Rectal smooth muscle tissue (tissue), 1 donor: Measurements from ENCODE around the gene TNS1.
A peak's percentile ranks its signal among the peaks of the same experiment; 100 is the strongest.

Source experiments
- H3K27ac ChIP-seq: one replicate; pipeline ENCODE4 v1.7.0; 2013; ENCODE audit warnings: low read depth, low read length, inconsistent platforms
- H3K27me3 ChIP-seq: one replicate; pipeline ENCODE4 v1.7.0; 2013; ENCODE audit warnings: low read length; ENCODE audit not compliant: control insufficient read depth, insufficient read depth
- H3K36me3 ChIP-seq: one replicate; pipeline ENCODE4 v1.7.0; 2013; ENCODE audit warnings: low read length; ENCODE audit not compliant: control insufficient read depth, insufficient read depth
- H3K4me1 ChIP-seq: one replicate; pipeline ENCODE4 v1.7.0; 2013; ENCODE audit warnings: low read length; ENCODE audit not compliant: control insufficient read depth, insufficient read depth
- H3K4me3 ChIP-seq: one replicate; pipeline ENCODE4 v1.7.0; 2013; ENCODE audit warnings: low read length
- H3K9ac ChIP-seq: one replicate; pipeline ENCODE4 v1.7.0; 2013; ENCODE audit warnings: low read length

TNS1 gene

GRCh38 chr2:217998926-217999594 lies 3.7 kb downstream of the TNS1 start:
- Histone ChIP-seq H3K27me3 (peaks cover 4% of the 10 kb centered on the region), H3K36me3 (no peaks in the 10 kb centered on the region), H3K4me1 (peaks cover 2% of the 10 kb centered on the region), H3K4me3 (no peak overlapping the region), H3K27ac (no peak overlapping the region), H3K9ac (no peak overlapping the region)

GRCh38 chr2:217997510-217997909 lies 5.3 kb downstream of the TNS1 start:
- Histone ChIP-seq H3K4me1 (peaks cover 2% of the 10 kb centered on the region), H3K27ac (no peak overlapping the region), H3K27me3 (peaks cover 4% of the 10 kb centered on the region), H3K4me3 (no peak overlapping the region), H3K9ac (no peak overlapping the region), H3K36me3 (no peaks in the 10 kb centered on the region)

- H3K4me1 ChIP-seq, result peaks cover 2% of the 10 kb centered on the region
- H3K27me3 ChIP-seq, result peaks cover 2% of the 10 kb centered on the region
- H3K9ac ChIP-seq, result no peak overlapping the region
- H3K4me3 ChIP-seq, result no peak overlapping the region
- H3K36me3 ChIP-seq, result no peaks in the 10 kb centered on the region
- H3K27ac ChIP-seq, result peak overlapping the region; percentile 7
Observed at GRCh38 chr2:217996361-217996760, 6.4 kb downstream of the TNS1 start.

GRCh38 chr2:217995731-217996231 lies 7.0 kb downstream of the TNS1 start:
- Histone ChIP-seq H3K4me3 (no peak overlapping the region), H3K27me3 (peaks cover 2% of the 10 kb centered on the region), H3K36me3 (no peaks in the 10 kb centered on the region), H3K27ac (peak overlapping the region; percentile 7), H3K4me1 (peaks cover 2% of the 10 kb centered on the region), H3K9ac (no peak overlapping the region)

- peaks cover 2% of the 10 kb centered on the region for H3K27me3 ChIP-seq
- H3K9ac ChIP-seq, result no peak overlapping the region
- H3K36me3 ChIP-seq, result no peaks in the 10 kb centered on the region
- no peak overlapping the region for H3K27ac ChIP-seq
- peaks cover 2% of the 10 kb centered on the region for H3K4me1 ChIP-seq
- no peak overlapping the region for H3K4me3 ChIP-seq
Observed at GRCh38 chr2:217994776-217995274, 8.0 kb downstream of the TNS1 start.

- Histone ChIP-seq H3K36me3 (no peaks in the 10 kb centered on the region), H3K27ac (no peak overlapping the region), H3K4me1 (peaks cover 2% of the 10 kb centered on the region), H3K4me3 (no peak overlapping the region), H3K9ac (no peak overlapping the region), H3K27me3 (peaks cover 2% of the 10 kb centered on the region)
Observed at GRCh38 chr2:217993817-217994463, 8.9 kb downstream of the TNS1 start.

GRCh38 chr2:217993138-217993537 lies 9.7 kb downstream of the TNS1 start:
- peaks cover 5% of the 10 kb centered on the region for H3K4me1 ChIP-seq
- H3K27me3 ChIP-seq, result peaks cover 2% of the 10 kb centered on the region
- no peak overlapping the region for H3K27ac ChIP-seq

GRCh38 chr2:217992061-217992460 lies 10.7 kb downstream of the TNS1 start:
- H3K27ac ChIP-seq, result no peak overlapping the region
- H3K9ac ChIP-seq, result no peak overlapping the region
- no peak overlapping the region for H3K4me3 ChIP-seq
- peaks cover 2% of the 10 kb centered on the region for H3K27me3 ChIP-seq
- no peaks in the 10 kb centered on the region for H3K36me3 ChIP-seq
- peaks cover 11% of the 10 kb centered on the region for H3K4me1 ChIP-seq

More at GRCh38 chr2:217993138-217993537, 9.7 kb downstream of the TNS1 start:
- no peaks in the 10 kb centered on the region for H3K36me3 ChIP-seq
- H3K9ac ChIP-seq, result no peak overlapping the region
- H3K4me3 ChIP-seq, result no peak overlapping the region

GRCh38 chr2:217990791-217991465 lies 11.9 kb downstream of the TNS1 start:
- H3K27me3 ChIP-seq, result no peaks in the 10 kb centered on the region
- H3K9ac ChIP-seq, result no peak overlapping the region
- no peak overlapping the region for H3K4me3 ChIP-seq
- peaks cover 8% of the 10 kb centered on the region for H3K4me1 ChIP-seq
- H3K36me3 ChIP-seq, result no peaks in the 10 kb centered on the region
- no peak overlapping the region for H3K27ac ChIP-seq

- Histone ChIP-seq H3K27me3 (no peaks in the 10 kb centered on the region), H3K4me3 (no peak overlapping the region), H3K9ac (no peak overlapping the region), H3K4me1 (peaks cover 8% of the 10 kb centered on the region), H3K27ac (no peak overlapping the region), H3K36me3 (no peaks in the 10 kb centered on the region)
Observed at GRCh38 chr2:217990389-217990788, 12.4 kb downstream of the TNS1 start.

- H3K27ac ChIP-seq, result no peak overlapping the region
- no peaks in the 10 kb centered on the region for H3K36me3 ChIP-seq
- no peaks in the 10 kb centered on the region for H3K27me3 ChIP-seq
- H3K9ac ChIP-seq, result no peak overlapping the region
- H3K4me3 ChIP-seq, result no peak overlapping the region
- peaks cover 8% of the 10 kb centered on the region for H3K4me1 ChIP-seq
Observed at GRCh38 chr2:217989221-217989948, 13.4 kb downstream of the TNS1 start.

GRCh38 chr2:217988840-217989204 lies 14.0 kb downstream of the TNS1 start:
- Histone ChIP-seq H3K4me1 (peaks cover 8% of the 10 kb centered on the region), H3K27ac (no peak overlapping the region), H3K9ac (no peak overlapping the region)

More at GRCh38 chr2:217988840-217989204, 14.0 kb downstream of the TNS1 start:
- no peaks in the 10 kb centered on the region for H3K27me3 ChIP-seq
- H3K4me3 ChIP-seq, result no peak overlapping the region
- no peaks in the 10 kb centered on the region for H3K36me3 ChIP-seq
